Measurements from ENCODE around the gene SENP3. TPM values are rescaled to one million over a fixed set of nuclear protein-coding genes. Genes with fewer than 3 reads are reported as not detected.

Gene SENP3
- polyA plus RNA-seq (ENCODE audit: insufficient read length in 10 of 10) = 10 to 100 TPM; 34.8 to 44.0 (median 39.9) TPM
- long read RNA-seq, donor 1, transcript SENP3-205 (1 exons, 527 nt) = major isoform, 53 of 68 reads
- long read RNA-seq, donor 1, partial matches to known transcripts = 13 of 68 reads
- long read RNA-seq, donor 1, other reads (novel, unspliced or antisense) = 0 of 68 reads
- long read RNA-seq, donor 2, transcript SENP3-201 (11 exons, 2,611 nt) = minor isoform, 5 of 46 reads
- long read RNA-seq, donor 2, transcript SENP3-205 (1 exons, 527 nt) = major isoform, 41 of 46 reads
- long read RNA-seq, donor 2, partial matches to known transcripts = 0 of 46 reads
- long read RNA-seq, donor 2, other reads (novel, unspliced or antisense) = 0 of 46 reads
- long read RNA-seq, donor 3 = 0 reads
- long read RNA-seq, donor 4, transcript SENP3-205 (1 exons, 527 nt) = major isoform, 30 of 38 reads
- long read RNA-seq, donor 4, partial matches to known transcripts = 5 of 38 reads
- long read RNA-seq, donor 4, other reads (novel, unspliced or antisense) = 0 of 38 reads
- long read RNA-seq, donor 5, transcript SENP3-205 (1 exons, 527 nt) = major isoform, 37 of 48 reads
- long read RNA-seq, donor 5, transcript SENP3-201 (11 exons, 2,611 nt) = minor isoform, 5 of 48 reads
- long read RNA-seq, donor 5, partial matches to known transcripts = 6 of 48 reads
- long read RNA-seq, donor 5, other reads (novel, unspliced or antisense) = 0 of 48 reads
- long read RNA-seq, donor 6, transcript SENP3-205 (1 exons, 527 nt) = major isoform, 70 of 77 reads
- long read RNA-seq, donor 6, transcript SENP3-201 (11 exons, 2,611 nt) = minor isoform, 5 of 77 reads
- long read RNA-seq, donor 6, partial matches to known transcripts = 0 of 77 reads
- long read RNA-seq, donor 6, other reads (novel, unspliced or antisense) = 0 of 77 reads
- long read RNA-seq, donor 7, transcript SENP3-205 (1 exons, 527 nt) = major isoform, 46 of 57 reads
- long read RNA-seq, donor 7, partial matches to known transcripts = 6 of 57 reads
- long read RNA-seq, donor 7, other reads (novel, unspliced or antisense) = 0 of 57 reads
- long read RNA-seq, donor 8, transcript SENP3-201 (11 exons, 2,611 nt) = minor isoform, 5 of 40 reads
- long read RNA-seq, donor 8, transcript SENP3-205 (1 exons, 527 nt) = major isoform, 29 of 40 reads
- long read RNA-seq, donor 8, partial matches to known transcripts = 6 of 40 reads
- long read RNA-seq, donor 8, other reads (novel, unspliced or antisense) = 0 of 40 reads
- long read RNA-seq, donor 9, partial matches to known transcripts = 0 of 3 reads
- long read RNA-seq, donor 9, other reads (novel, unspliced or antisense) = 0 of 3 reads

DNA sequence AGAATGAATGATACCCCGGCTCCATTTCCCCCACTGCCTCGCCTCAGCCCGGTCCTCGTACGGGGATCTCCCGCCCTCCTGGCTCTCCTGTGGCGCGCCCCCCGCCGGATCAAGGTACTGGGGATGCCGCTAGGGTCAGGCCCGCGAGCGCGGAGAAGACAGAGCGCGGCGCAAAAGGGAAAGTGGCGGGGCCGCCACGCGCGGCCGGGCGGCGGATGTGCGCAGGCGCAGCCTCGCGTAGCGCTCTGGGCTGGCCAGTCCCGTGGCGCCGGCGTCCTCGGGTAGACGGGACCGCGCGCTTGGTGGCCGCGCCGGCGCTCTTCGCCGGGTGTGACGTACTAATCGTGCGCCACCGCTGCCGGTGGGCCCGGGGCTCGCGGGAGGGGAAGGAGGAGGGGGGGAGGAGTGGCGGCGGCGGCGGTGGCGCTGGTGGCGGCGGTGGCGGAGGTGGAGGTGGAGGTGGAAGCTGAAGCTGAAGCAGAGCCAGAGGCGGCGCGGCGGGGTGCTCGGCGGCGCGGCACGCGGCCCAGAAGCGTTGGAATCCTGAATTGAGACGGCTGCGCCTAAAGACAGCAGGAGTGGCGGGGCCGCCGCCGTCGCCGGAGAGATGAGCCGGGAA is at the start of gene SENP3:
Gene SENP3, plus strand, starts transcription at position 331 of the 619 bp plus-strand sequence. CDS start 1,158 bp downstream, outside the sequence.
- peak; percentile 91 to 97 (median 94) for DNase-seq

DNA sequence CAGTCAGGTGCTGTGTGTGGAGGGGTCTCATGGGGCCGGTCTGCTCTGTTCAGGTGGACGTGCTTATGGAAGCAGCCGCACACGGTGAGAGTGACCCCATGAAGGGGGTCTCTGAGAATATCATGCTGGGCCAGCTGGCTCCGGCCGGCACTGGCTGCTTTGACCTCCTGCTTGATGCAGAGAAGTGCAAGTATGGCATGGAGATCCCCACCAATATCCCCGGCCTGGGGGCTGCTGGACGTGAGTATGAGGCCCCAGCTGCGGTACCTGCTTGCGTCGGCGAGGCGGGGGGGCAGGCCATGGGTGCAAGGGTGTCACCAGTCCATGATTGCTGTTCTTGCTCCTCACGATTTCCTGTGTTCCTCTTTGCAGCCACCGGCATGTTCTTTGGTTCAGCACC is 49.6 kb upstream of the SENP3 start:
- DNase-seq = no peak

DNA sequence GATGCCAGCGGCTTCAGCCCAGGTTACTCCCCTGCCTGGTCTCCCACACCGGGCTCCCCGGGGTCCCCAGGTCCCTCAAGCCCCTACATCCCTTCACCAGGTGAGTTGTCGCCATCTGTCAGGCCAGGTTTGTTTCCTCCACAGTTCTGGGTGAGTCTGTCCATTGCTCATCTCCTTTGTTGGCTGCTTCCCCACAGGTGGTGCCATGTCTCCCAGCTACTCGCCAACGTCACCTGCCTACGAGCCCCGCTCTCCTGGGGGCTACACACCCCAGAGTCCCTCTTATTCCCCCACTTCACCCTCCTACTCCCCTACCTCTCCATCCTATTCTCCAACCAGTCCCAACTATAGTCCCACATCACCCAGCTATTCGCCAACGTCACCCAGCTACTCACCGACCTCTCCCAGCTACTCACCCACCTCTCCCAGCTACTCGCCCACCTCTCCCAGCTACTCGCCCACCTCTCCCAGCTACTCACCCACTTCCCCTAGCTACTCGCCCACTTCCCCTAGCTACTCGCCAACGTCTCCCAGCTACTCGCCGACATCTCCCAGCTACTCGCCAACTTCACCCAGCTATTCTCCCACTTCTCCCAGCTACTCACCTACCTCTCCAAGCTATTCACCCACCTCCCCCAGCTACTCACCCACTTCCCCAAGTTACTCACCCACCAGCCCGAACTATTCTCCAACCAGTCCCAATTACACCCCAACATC is 48.7 kb upstream of the SENP3 start:
- DNase-seq = no peak

DNA sequence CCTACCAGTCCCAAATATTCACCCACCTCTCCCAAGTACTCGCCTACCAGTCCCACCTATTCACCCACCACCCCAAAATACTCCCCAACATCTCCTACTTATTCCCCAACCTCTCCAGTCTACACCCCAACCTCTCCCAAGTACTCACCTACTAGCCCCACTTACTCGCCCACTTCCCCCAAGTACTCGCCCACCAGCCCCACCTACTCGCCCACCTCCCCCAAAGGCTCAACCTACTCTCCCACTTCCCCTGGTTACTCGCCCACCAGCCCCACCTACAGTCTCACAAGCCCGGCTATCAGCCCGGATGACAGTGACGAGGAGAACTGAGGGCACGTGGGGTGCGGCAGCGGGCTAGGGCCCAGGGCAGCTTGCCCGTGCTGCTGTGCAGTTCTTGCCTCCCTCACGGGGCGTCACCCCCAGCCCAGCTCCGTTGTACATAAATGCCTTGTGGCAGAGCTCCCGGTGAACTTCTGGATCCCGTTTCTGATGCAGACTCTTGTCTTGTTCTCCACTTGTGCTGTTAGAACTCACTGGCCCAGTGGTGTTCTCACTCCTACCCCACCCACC is 47.8 kb upstream of the SENP3 start:
- no peak for DNase-seq

DNA sequence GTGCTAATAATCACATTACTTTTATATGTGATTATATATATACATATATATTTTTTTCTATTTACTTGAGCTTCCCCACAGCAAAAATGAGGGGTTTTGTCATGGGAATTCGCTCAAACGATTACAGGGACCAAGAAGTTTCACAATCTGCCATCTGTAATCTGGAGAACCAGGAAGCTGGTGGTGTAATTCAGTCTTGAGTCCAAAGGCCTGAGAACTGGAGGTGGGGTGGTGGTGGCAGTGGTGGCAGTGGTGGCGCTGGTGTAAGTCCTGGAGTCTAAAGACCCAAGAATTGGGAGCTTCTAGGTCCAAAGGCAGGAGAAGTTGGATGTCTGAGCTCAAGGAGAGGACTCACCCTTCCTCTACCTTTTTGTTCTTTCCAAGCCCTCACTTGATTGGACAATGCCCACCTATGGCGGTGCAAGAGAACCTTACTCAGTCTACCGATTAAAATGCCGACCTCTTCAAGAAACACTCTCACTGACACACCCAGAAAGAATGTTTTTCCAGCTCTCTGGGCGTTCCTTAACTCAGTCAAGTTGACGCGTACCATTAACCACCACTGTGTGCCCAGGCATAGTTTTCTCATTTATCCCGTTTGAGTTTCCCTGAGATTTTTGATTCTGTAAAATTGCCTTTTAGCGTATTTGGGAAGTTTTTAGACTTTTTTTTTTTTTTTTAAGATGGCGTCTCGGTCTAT is 45.7 kb upstream of the SENP3 start:
- DNase-seq = no peak

DNA sequence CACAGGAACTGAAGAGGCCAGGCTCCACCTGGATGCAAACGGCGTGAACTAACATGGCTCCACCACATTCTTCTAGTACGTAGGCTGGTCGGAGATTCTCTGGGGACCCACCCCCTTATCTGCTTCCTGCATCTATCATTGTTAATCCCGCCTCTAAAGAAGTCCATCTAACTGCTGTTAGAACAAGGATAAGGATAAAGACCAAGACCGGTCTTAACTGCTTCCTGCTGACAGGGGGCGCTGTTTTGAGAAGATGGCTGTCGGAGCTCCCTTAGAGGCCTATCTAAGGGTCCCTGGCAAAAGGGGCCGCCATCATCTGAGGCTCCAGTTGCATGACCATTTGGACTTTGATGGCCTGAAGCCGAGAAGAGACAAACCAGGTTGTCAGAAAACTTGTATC is 38.7 kb upstream of the SENP3 start:
- no peak for DNase-seq

DNA sequence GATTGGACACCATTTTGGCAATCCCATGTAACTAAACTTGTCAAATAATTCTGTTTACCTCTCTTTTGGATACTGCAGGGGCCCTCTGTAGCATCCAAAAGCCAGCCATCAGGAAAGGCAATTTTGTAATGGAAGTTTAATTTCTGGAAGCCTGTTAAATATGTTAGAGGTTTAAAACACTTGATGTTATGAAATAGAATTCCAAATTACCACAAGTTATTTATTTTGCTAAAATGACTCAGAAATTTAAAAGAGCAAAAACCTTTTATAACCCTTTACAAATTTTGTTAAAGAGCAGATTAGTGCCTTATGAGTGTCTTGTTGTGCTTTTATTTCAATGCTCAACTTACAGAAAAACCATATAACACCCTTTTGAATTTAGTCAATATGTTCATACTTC is 32.9 kb upstream of the SENP3 start:
- DNase-seq = no peak

DNA sequence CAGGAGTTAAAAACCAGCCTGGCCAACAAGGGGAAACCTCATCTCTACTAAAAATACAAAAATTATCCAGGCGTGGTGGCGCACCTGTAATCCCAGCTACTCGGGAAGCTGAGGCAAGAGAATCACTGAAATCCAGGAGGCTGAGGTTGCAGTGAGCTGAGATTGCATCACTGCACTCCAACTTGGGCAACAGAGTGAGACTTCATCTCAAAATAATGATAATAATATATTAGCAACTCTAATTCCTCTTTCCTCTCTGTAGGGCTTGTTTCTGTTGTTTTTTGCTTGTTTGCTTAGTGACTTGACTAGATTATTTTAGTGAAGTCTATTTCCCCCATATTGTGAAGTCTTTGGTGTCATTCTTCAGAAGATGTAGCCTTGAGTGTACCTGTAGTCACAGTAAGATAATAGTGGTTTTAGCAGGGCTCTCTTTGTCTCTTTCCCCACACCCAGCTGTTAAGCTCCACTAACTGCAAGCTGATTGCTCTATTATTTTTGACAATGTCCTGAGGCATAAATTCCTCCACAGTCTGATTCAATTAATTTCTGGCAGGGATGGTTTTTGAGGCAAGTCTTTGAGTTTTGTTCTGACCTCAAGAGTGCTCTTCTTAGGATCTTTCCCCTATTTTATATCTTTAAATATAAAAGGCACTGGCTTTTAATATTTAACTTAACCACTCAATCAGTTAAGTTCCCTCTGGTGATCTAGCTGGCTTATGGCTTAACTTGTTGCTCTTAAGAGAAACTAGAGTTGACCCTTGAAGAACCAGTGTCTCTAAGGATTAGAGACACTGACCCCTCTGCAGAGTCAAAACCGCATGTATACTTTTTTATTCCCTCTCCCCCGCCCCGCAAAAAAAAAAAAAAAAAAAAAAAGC is 31.5 kb upstream of the SENP3 start:
- DNase-seq = no peak

DNA sequence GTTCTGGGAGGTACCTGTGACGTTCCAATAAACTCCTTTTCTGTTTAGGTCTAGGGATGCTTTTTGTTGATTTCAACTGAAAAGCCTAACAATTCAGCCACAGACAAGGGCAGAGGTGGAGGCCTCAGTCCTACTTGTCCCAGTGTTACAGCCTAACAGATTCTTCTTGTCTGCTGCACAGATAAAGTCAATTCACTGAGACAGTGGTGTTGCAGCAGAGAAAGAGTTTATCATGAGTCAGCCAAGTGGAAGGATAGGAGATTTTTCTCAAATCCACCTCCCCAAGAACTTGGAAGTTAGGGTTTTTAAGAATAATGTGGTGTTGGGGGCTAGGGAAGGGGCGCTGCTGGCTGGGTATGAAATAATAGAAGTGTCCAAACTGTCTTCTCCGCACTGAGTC is 23.7 kb upstream of the SENP3 start:
- no peak for DNase-seq

DNA sequence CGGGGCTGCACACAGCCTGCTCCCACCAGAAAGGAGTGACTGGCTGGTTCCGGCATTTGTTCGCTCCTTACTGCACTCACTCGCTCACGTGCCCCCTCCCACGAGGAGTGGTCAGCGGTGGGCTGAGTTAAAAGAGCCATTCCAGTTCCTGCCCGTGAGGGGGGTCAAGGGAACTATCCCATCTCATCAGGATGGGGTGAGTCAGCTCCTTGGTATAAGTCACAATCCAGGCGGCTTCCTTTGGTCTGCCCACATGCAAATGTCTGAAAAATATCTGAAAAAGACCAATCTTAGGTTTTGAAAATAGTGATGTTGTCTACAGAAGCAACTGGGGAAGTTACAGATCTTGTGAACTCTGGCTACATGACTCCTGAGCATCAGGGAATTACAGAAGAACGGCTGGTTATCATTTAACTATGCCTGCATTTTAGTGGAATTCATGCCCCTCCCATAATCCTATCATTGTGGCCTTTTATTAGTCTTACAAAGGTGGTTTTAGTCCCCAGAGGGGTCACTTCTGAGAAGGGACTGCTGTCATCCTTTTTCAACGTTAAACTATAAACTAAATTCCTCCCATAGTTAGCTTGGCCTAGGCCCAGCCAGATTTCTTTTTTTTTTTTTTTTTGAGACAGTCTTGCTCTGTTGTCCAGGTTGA is 22.7 kb upstream of the SENP3 start:
- DNase-seq = no peak

DNA sequence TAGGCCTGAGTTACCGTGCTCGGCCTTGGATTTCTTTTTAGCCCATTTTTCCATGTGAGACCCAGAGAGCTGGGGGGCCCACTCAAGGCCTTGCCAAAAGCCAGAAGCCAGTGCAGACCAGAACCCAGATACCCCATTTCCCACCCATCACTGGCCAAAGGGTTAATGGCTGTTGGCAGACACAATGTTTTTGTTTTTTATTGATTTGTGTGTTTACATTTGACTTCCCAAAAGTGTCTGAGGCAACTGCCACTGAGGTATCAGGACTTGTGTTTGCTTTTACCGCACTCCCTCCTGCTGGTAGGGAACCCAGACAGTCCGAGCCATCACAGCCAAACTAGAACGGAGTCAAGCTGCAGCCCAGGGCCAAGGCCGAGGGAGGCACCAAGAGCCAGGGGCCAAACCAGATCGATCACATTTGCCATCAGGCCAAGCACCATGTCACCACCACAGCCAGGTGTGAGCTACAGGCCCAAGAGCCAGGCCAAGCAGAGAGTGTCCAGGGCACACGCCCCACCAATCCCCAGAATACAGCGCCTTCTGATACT is 20.6 kb upstream of the SENP3 start:
- no peak for DNase-seq

DNA sequence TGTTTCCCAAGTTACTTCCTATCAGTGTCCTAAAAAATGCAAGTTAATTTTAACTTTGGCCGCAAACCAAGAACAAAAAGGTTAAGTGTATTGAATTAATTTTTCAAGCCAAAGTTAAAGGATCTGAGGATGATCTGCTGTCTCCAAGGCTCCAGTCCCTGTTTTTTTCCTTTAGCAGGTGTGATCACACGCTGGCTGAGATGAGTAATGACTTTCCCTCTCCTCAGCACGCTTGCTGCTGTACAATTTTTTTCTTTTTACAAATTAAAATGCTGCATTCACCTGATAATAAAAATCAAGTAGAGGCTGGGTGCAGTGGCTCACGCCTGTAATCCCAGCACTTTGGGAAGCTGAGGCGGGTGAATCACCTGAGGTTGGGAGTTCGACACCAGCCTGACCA is 16.8 kb upstream of the SENP3 start:
- no peak for DNase-seq

DNA sequence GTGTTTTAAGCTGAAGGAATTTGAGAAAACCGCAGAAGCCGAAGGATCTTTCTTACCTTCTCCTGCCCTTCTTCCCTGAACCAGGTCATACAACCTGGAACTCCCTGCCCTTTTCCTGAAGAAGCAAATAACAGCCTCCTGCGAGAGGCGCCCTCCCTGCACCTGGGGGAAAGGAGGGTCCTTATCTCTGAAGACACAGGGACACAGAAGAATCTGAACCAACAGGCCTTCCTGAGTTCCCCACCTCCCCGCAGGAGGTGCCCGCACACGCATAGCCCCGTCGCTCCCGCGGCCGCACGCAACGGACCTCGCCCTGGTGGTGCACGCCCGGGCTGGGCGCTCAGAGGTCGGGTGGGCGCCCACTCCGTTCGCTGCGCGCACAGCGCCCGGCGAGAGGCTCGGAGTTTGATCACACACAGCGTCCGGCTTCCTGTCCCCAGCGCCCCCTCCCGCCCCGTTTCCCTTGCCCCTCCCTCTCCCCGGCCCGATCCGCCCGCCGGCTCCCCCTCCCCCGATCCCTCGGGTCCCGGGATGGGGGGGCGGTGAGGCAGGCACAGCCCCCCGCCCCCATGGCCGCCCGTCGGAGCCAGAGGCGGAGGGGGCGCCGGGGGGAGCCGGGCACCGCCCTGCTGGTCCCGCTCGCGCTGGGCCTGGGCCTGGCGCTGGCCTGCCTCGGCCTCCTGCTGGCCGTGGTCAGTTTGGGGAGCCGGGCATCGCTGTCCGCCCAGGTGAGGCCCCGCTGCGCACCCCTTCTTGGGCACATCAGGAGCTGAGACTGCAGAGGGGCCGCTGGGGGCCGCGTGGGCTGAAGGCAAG is 12.9 kb upstream of the SENP3 start, which contains the start of gene TNFSF12:
Gene TNFSF12, plus strand, starts transcription at position 474 of the 816 bp plus-strand sequence. Its CDS starts 96 bp downstream, at position 570.
- peak in 1 of 3 donors; percentile 85 for DNase-seq

DNA sequence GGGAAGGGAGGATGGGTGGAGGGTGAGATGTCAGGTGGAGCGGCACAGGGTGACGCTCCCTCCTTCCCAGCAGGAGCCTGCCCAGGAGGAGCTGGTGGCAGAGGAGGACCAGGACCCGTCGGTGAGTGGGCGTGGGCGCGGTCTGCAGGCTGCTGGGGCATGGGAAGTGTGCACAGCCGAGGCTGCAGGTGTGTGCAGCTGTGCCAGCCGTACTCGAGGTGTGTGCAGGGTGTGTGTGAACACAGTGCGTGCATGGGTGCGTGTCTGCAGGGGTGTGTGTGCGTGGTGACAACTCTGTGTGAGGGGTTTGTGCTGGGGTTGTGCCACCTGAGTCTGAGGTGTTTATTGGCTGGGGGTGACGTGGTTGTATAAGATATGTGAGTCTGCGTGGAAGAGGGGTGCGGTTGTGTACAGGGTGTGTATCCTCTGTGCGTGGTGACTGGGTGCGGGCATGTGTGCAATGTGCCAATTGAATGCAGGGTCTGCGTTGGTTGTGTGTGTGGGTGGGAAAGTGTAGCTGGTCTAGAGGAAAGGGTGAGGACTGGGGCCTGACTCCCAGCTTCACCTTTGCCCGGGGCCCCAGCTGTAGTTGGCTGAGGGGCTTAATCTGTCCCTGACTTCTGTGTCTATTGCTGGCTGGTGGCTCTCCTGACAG is 12.2 kb upstream of the SENP3 start:
- DNase-seq = no peak

DNA sequence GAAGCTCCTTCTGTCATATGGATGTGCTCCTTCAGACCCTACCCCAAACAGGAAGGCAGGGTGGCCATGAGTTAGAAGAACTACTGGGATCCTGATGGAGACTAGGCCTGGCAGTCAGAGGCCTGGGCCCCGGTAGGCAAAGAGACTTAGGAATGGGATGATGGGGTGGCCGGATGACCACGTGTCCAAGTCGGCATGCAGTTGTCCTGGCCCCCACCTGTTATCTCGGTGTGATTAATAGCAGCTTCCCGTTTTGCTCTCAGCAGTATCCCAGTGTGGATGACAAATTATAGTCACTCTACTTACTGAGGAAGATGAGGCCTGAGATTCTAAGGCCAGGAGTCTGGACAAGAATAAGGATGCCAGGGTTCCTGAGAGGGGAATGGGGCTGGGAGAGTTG is 11.4 kb upstream of the SENP3 start:
- DNase-seq = no peak

DNA sequence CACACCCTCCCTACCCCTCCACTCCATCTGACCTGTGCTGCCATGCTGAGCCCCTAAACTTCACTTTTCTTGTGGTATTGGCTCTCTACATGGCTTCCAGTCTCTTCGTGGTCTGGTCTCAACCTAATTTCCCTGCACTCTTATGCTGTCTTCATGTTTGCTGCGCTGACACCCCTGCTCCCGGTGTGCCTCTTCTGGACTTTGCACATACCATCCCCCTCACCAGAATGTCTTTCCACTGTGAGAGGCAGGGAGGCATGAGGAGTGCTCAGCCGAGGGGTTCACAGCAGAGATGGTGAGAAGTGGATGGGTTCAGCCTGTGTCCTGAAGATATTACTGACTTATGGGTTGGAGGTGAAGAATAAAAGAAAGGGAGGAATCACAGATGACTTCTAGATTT is 10.3 kb upstream of the SENP3 start:
- no peak for DNase-seq

Measured in muscle of back (tissue), 13 donors.